ENCODE data around the gene ASXL3.

The ASXL3 gene

DNA sequence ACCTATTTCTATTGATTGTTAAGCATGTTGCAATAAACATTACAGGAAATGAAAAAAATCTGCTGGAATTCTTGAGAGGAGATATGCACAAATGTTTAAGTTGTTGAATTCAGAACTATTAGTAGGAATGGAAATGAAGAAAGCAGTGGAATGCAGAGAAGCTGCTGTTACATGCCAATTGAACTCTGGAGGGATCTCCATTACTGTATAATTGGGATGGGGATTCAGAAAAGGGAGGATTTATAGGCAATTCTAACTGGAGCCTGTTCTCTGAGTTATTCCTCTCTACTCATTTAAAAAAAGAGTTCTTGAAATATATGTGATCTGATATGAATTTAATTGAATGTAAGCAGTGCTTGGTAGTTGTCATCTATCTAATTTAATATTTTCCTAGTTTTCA lies 2.6 kb upstream of the ASXL3 start:
- H3K4me1 Mint-ChIP-seq (ENCODE audit: low read depth): peaks cover 4% of the 10 kb centered on the region
- no peaks in the 10 kb centered on the region for H3K36me3 Mint-ChIP-seq
- H3K4me3 Mint-ChIP-seq: no peak overlapping the region
- H3K27me3 Mint-ChIP-seq: peaks cover 10% of the 10 kb centered on the region
- H3K27ac Mint-ChIP-seq: no peak overlapping the region
- H3K9me3 Mint-ChIP-seq (ENCODE audit: low read depth): no peaks in the 10 kb centered on the region

DNA sequence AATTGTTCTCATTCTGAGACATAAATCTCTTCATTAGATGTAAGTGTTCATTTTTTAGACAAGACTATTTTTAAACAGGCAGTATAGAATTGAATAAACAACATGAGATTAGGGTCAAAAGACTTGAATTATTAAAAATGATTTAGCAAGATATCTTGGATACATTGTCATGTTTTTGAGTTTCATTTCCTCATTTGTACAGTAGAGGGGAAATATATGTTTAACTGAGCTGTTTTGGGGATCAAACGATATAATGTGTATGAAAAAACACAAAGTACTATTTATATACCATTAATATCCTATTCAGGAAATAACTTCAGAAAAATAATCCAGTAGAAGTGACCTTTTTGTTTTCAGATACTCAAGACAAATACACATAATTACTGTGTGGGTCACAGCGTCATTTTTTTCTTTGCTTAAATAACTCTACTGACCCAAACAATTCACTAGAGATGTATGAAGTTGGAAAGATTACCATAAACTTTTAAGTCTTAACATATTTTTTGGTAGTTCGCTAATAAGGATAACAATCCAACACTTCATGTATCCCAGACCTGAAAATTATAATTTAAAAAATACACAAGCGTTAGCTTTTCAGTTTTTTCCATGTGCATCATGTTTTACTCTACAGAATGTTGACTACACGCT lies 896 bp upstream of the ASXL3 start:
- Mint-ChIP-seq H3K9me3 (ENCODE audit: low read depth) (no peaks in the 10 kb centered on the region), H3K36me3 (no peaks in the 10 kb centered on the region), H3K27ac (no peak overlapping the region), H3K27me3 (peaks cover 10% of the 10 kb centered on the region), H3K4me1 (ENCODE audit: low read depth) (peaks cover 4% of the 10 kb centered on the region), H3K4me3 (peak overlapping the region; percentile 77)

DNA sequence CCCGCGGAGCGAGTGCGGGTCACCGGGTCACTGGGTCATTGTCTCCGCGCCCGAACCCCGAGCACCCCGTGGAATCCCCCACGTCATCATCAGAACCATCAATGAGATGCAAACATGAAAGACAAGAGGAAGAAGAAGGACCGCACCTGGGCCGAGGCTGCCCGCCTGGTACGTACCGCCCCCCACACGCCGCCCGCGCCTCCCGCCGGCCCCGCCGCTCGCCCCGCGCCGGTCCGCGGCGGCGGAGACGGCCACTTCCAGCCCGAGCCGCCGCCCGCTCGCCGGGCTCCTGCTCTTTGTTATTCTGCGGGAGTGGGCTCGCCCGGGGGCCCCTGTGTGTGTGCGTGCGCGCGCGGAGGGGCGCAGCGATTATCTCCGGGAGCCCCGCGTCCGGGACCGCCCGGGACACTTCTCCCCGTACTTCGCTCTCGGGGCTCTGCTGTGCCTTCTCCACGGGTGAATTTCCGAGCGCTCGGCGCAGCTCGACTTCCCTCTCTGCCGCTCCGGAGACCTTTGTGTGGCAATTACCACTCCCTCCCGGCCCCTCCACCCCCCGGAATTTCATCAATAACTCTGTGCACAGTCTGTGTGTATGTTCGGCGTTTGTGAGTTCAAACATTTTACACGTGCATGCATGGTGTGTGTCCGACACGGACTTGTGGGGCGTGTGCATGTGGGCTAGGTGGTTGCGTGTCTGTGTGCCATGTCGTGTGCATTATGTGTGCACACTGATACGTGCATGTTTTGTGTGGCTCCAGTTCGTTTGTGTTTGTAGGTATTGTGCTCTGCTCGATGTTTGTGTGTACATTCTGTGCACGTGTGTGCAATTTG lies 714 bp downstream of the ASXL3 start:
- no peaks in the 10 kb centered on the region for H3K36me3 Mint-ChIP-seq
- peaks cover 4% of the 10 kb centered on the region for H3K9me3 Mint-ChIP-seq (ENCODE audit: low read depth)
- peaks cover 4% of the 10 kb centered on the region for H3K4me1 Mint-ChIP-seq (ENCODE audit: low read depth)
- H3K4me3 Mint-ChIP-seq: no peak overlapping the region
- peaks cover 10% of the 10 kb centered on the region for H3K27me3 Mint-ChIP-seq
- no peak overlapping the region for H3K27ac Mint-ChIP-seq

DNA sequence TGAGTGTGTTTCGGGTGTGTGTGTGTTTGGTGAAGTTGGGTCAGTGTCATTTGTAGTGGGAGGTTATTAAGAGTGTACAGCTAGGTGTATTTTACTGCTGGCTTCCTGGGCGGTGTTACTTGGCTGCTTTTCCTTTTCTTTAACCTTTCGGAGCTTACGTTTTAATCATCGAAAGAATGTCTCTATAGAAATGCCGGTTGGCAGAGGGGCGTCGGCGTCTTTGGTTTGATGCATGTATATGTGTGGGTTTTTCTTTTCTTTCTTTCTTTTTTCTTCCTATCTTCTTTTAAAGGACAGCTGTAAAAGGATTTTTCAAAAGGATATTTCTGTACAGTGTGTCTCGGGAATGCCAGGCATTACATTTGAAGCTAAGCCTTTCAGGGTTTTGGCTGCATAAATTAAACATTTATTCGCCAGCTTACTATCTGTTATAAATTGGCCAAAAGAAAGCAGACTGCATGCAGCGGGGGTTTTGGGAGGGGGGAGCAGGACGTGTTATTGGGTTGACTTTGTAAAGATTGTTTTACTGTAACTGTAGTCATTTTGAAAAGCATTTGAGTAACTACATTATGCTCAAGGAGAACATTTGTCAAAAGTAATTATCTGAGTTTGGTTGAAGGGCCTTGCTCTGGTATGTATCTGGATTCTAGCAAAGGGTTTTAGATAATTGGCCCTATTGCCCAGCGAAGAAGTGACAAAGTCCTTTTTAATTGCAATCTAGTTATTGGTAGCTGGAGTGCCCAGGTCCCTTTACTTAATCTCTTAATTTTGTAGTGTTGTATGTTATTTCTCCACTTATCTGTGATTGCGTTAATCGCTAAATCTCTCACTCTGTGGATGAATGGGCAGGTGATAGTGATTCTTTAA lies 1.6 kb downstream of the ASXL3 start:
- no peak overlapping the region for H3K4me3 Mint-ChIP-seq
- peaks cover 8% of the 10 kb centered on the region for H3K9me3 Mint-ChIP-seq (ENCODE audit: low read depth)
- peaks cover 4% of the 10 kb centered on the region for H3K4me1 Mint-ChIP-seq (ENCODE audit: low read depth)
- H3K36me3 Mint-ChIP-seq: no peaks in the 10 kb centered on the region
- peaks cover 10% of the 10 kb centered on the region for H3K27me3 Mint-ChIP-seq
- H3K27ac Mint-ChIP-seq: no peak overlapping the region

DNA sequence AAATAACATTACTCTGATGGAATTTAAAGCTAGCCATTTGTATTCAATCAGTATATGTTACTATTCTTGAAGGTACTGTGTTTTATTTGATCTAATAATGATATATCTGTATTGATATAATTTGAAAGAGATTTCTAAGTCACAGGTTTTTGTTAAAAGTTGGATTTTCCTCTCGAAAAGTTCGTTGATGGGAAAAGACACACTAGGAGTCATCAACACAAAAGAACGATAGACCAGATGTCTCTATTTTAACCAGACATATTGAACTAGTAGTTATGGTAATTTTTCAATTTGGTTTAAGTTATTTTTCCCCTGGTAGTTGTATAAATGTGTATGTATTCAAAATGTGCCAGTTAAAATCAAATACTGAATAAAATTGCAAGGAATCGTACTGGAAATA lies 2.5 kb downstream of the ASXL3 start:
- H3K4me3 Mint-ChIP-seq: no peak overlapping the region
- H3K4me1 Mint-ChIP-seq (ENCODE audit: low read depth): peaks cover 4% of the 10 kb centered on the region
- no peaks in the 10 kb centered on the region for H3K36me3 Mint-ChIP-seq
- peaks cover 10% of the 10 kb centered on the region for H3K27me3 Mint-ChIP-seq
- no peak overlapping the region for H3K27ac Mint-ChIP-seq
- peaks cover 8% of the 10 kb centered on the region for H3K9me3 Mint-ChIP-seq (ENCODE audit: low read depth)

DNA sequence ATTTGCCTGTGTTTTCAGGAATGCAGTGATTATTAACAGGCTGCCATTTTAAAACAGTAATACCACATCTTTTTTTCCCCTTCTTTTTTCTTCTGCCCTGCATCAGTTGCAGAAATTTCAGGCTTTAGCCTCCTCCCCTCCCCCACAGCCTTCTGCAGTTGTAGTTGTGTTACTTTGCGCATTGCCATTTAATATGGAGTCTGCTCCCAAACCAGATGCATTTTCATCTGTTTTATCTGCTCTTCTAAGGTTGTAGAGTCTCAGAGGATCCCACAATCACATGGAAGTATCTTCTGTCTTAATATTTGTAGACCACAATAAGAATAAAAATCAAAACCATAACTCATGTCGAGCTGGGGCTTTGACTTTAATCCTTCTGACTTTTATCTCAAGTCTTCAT lies 3.8 kb downstream of the ASXL3 start:
- H3K27ac Mint-ChIP-seq: no peak overlapping the region
- no peaks in the 10 kb centered on the region for H3K36me3 Mint-ChIP-seq
- H3K4me3 Mint-ChIP-seq: no peak overlapping the region
- peaks cover 13% of the 10 kb centered on the region for H3K9me3 Mint-ChIP-seq (ENCODE audit: low read depth)
- peaks cover 4% of the 10 kb centered on the region for H3K4me1 Mint-ChIP-seq (ENCODE audit: low read depth)
- peaks cover 6% of the 10 kb centered on the region for H3K27me3 Mint-ChIP-seq

DNA sequence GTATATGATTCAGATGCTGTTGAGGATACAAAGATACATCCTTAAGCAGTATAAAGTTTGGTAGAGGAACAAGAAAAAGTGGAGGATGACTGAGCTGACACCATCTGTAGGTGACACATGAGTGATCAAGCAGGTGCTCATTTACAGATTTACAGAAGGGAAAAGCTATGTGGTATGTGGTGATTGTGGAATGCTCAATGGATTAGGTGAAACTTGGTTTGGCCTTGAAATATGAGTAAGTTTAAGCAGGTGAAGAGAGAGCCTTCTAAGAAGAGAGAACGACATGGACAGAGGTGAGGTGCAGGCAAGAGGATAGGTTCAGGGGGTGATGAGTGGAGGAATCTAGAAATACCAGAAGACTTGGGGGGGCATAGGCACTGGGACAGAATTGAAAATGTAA lies 5.9 kb downstream of the ASXL3 start:
- H3K27me3 Mint-ChIP-seq: no peaks in the 10 kb centered on the region
- H3K4me1 Mint-ChIP-seq (ENCODE audit: low read depth): no peaks in the 10 kb centered on the region
- H3K4me3 Mint-ChIP-seq: no peak overlapping the region
- peaks cover 19% of the 10 kb centered on the region for H3K9me3 Mint-ChIP-seq (ENCODE audit: low read depth)
- H3K27ac Mint-ChIP-seq: no peak overlapping the region
- no peaks in the 10 kb centered on the region for H3K36me3 Mint-ChIP-seq

DNA sequence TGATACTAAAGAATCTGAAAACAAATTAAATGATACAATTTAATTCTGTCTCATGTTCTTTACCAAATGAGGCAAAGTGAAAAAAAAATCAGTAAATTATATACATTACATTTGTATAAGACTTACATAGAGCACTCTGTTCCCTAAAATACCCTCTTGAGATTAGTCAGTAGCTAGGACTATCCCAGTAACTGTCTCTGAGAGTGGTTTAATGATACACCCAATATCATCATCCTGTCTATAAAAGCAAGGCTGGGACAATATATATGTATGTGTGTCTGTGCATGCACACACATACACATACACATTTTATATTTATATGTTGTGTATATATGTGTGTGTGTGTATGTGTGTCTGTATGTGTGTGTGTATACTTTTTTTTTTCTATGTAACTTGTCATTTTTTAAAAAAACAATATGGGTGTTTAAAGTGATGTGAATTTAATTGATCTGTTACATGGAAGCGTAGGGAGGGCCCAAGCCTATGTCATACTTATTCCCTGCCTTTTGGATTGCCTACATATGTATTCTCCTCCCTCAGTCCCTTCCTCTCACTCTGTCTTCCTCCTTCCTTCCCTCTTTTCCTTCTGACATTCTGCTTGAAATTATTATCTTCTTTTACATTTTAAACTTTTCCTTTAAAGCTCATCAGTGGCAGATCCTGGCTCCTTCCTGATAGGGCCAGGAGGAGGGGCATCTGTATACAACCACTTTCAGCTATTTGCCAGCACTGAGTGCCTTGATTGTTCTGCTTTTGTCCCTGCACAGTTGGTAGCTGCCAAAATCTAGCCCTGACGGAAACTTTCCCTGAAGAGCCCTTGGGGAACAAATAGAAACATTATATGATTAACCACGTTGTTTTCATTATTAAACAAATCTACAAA lies 6.8 kb downstream of the ASXL3 start:
- Mint-ChIP-seq H3K36me3 (no peaks in the 10 kb centered on the region), H3K9me3 (ENCODE audit: low read depth) (peaks cover 19% of the 10 kb centered on the region), H3K27me3 (no peaks in the 10 kb centered on the region), H3K4me1 (ENCODE audit: low read depth) (no peaks in the 10 kb centered on the region), H3K27ac (no peak overlapping the region), H3K4me3 (no peak overlapping the region)

DNA sequence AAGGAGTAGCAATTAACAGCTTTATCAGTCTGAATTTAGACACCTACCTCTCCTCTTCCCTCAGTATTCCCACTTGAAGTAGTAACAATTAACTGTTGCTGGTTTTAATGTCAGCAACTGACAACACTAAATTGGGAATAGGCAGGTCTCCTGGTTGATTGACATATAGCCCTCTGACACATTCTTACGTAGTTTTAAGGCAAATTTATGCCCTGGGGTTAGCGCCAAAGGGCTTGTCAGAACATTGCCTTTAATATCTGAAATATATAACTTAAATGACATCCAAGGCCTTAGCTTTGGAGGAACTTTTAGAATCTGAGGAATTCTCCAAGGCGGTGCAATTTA lies 7.4 kb downstream of the ASXL3 start:
- no peak overlapping the region for H3K27ac Mint-ChIP-seq
- no peaks in the 10 kb centered on the region for H3K27me3 Mint-ChIP-seq
- no peaks in the 10 kb centered on the region for H3K4me1 Mint-ChIP-seq (ENCODE audit: low read depth)
- H3K9me3 Mint-ChIP-seq (ENCODE audit: low read depth): peaks cover 19% of the 10 kb centered on the region
- H3K4me3 Mint-ChIP-seq: no peak overlapping the region
- H3K36me3 Mint-ChIP-seq: no peaks in the 10 kb centered on the region

DNA sequence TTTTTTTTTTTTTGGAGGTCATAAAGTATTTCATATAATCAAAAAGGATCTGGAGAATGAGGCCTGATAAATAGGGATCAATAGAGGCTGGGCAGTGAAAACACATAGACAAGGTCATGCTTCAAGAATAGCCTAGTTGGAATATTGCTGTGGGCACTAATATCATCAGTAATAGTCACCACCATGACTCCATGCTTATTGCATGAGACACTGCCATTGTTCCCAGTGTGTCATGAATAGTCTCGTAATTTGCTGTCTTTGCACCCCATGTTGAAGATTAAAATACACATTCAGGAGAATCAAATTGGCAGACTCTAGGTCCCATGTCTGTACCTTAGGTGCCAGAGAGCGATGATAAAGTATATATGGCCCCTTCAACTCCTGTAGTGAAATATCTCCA lies 10.3 kb downstream of the ASXL3 start:
- no peaks in the 10 kb centered on the region for H3K36me3 Mint-ChIP-seq
- H3K4me1 Mint-ChIP-seq (ENCODE audit: low read depth): no peaks in the 10 kb centered on the region
- no peaks in the 10 kb centered on the region for H3K27me3 Mint-ChIP-seq
- peaks cover 24% of the 10 kb centered on the region for H3K9me3 Mint-ChIP-seq (ENCODE audit: low read depth)
- no peak overlapping the region for H3K4me3 Mint-ChIP-seq
- H3K27ac Mint-ChIP-seq: no peak overlapping the region

DNA sequence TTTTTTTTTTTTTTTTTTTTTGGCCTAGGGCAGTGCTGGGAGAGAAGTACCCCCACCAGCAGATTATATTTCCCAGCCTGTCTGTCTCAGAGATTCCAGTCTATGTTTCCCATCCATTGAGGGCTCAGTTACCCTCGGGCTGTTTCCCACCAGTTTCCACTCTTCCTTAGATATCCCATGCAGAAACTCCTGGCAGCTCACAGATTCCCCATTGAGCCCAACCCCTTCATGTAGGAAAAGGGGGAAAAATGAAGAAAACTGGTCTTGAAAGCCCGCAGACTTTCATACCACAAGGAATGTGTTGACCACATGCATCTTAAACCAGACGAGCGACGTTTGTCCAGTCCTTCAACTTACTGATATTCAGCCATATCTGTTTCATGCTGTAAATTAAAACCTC lies 15.2 kb downstream of the ASXL3 start:
- no peaks in the 10 kb centered on the region for H3K36me3 Mint-ChIP-seq
- H3K4me1 Mint-ChIP-seq (ENCODE audit: low read depth): no peaks in the 10 kb centered on the region
- no peak overlapping the region for H3K27ac Mint-ChIP-seq
- H3K27me3 Mint-ChIP-seq: no peaks in the 10 kb centered on the region
- H3K4me3 Mint-ChIP-seq: no peak overlapping the region
- H3K9me3 Mint-ChIP-seq (ENCODE audit: low read depth): peaks cover 11% of the 10 kb centered on the region

DNA sequence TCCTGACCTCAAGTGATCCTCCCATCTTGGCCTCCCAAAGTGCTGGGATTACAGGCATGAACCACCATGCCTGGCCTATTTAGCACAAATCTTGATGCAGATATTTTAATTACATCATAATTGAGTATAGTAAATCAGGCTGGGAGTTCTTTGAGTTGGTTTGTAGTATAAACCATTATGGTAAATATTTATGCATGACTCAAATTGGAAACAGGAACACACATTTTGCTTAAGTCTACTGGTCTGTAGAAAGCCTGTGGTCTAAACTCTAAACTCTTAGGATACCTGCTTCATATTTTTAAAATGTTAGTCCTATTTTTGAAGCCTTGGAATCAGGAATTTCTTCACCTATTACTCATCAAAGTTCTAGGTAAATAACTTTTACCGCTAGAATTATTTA lies 16.8 kb downstream of the ASXL3 start:
- H3K9me3 Mint-ChIP-seq (ENCODE audit: low read depth): peaks cover 9% of the 10 kb centered on the region
- H3K27me3 Mint-ChIP-seq: no peaks in the 10 kb centered on the region
- no peaks in the 10 kb centered on the region for H3K4me1 Mint-ChIP-seq (ENCODE audit: low read depth)
- H3K27ac Mint-ChIP-seq: no peak overlapping the region
- H3K36me3 Mint-ChIP-seq: no peaks in the 10 kb centered on the region
- no peak overlapping the region for H3K4me3 Mint-ChIP-seq

DNA sequence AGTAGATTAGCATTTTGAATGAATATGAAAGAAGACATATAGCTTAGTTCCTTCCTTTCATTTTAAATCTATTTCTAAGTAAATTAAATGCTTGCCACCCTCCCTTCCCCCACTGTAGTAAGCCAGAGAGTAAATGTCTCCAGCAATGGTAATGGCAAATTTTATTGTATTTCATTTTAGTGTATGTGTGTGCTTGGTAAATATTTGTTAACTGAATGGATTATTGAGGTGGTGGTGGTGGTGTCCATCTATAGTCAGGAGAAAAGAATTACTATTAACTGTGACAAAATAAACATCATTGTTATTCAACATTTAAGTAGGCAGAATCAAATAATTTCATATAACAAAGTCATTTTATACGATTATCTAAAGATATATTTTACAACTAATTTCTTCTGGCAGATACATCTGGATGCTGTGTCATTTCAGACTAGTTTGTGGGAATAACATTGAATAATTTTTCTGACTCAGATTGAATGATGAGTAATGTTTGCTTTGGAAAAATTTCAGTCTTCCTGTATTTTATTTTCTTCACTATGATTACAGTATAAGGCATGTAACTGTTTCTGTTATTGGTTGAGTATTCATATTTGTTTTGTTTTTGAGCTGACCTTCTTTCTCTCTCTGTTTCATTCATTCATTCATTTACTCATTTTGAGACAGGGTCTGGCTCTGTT lies 18.3 kb downstream of the ASXL3 start:
- Mint-ChIP-seq H3K9me3 (ENCODE audit: low read depth) (peaks cover 9% of the 10 kb centered on the region), H3K36me3 (no peaks in the 10 kb centered on the region), H3K4me1 (ENCODE audit: low read depth) (no peaks in the 10 kb centered on the region), H3K27me3 (no peaks in the 10 kb centered on the region), H3K4me3 (no peak overlapping the region), H3K27ac (no peak overlapping the region)

DNA sequence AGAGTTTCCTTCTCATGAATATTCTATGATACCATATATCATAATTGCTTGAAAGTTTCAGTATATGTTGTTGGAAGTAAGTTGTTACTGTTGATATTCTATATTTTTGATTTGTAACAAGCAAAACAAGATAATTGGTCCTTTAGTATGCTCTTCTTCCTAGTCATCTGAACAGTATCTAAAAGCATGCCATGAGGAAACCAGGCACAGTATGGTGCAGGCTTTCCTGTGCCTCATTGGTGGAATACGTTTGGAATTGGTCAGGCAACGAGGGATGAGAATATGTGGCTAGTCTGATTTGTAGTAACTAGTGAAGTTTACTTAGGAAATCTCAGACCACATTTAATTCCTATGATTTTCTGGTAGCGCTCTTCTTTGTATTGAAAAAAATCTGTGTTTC lies 22.8 kb downstream of the ASXL3 start:
- Mint-ChIP-seq H3K4me1 (ENCODE audit: low read depth) (no peaks in the 10 kb centered on the region), H3K36me3 (no peaks in the 10 kb centered on the region), H3K4me3 (no peak overlapping the region)

More for the DNA sequence above, 22.8 kb downstream of the ASXL3 start:
- Mint-ChIP-seq H3K27ac (no peak overlapping the region), H3K9me3 (ENCODE audit: low read depth) (peaks cover 10% of the 10 kb centered on the region), H3K27me3 (no peaks in the 10 kb centered on the region)
